GM23248 (cell line): ENCODE data around the gene AP2A2. TPM values are rescaled to one million over a fixed set of nuclear protein-coding genes. Genes with fewer than 3 reads are reported as not detected.

Source experiments
- DNase-seq: peaks from one replicate; pipeline ENCODE4 v3.0.0-alpha.2; 2015
- H2AFZ ChIP-seq: fragments of 200-600 bp; sonication (generic); 2 replicates; pipeline ENCODE4 v1.6.1; 2016; ENCODE audit warnings: antibody characterized with exemption
- H3F3A ChIP-seq: fragments of 200-600 bp; sonication (generic); 2 replicates; pipeline ENCODE4 v1.6.1; 2016; ENCODE audit warnings: mild to moderate bottlenecking, antibody characterized with exemption, mixed run types; ENCODE audit not compliant: insufficient read depth
- H3K27ac ChIP-seq: fragments of 200-600 bp; sonication (generic); 2 replicates; pipeline ENCODE4 v1.5.1; 2016; ENCODE audit warnings: mild to moderate bottlenecking
- H3K27me3 ChIP-seq: fragments of 200-600 bp; sonication (generic); replicated peaks from 2 replicates; pipeline ENCODE4 v1.6.1; 2016; ENCODE audit warnings: mild to moderate bottlenecking; ENCODE audit not compliant: insufficient read depth
- H3K36me3 ChIP-seq: fragments of 200-600 bp; sonication (generic); 2 replicates; pipeline ENCODE4 v1.6.1; 2016; ENCODE audit warnings: low read depth, mild to moderate bottlenecking
- H3K4me1 ChIP-seq: fragments of 200-600 bp; sonication (generic); 2 replicates; pipeline ENCODE4 v1.6.1; 2016; ENCODE audit warnings: mild to moderate bottlenecking; ENCODE audit not compliant: insufficient read depth
- H3K4me2 ChIP-seq: fragments of 200-600 bp; sonication (generic); one replicate; pipeline ENCODE4 v1.6.1; 2016; ENCODE audit warnings: mild to moderate bottlenecking; ENCODE audit not compliant: unreplicated experiment
- H3K4me3 ChIP-seq: fragments of 200-600 bp; sonication (generic); 2 replicates; pipeline ENCODE4 v1.5.1; 2016; ENCODE audit warnings: mild to moderate bottlenecking
- H3K79me2 ChIP-seq: fragments of 200-600 bp; sonication (generic); 2 replicates; pipeline ENCODE4 v1.6.1; 2016; ENCODE audit warnings: mild to moderate bottlenecking; ENCODE audit not compliant: insufficient read depth
- H3K9ac ChIP-seq: fragments of 200-600 bp; sonication (generic); 2 replicates; pipeline ENCODE4 v1.6.1; 2016; ENCODE audit warnings: mild to moderate bottlenecking
- H3K9me2 ChIP-seq: fragments of 200-600 bp; sonication (generic); 2 replicates; pipeline ENCODE4 v1.6.1; 2016; ENCODE audit warnings: mixed run types, mild to moderate bottlenecking, moderate library complexity; ENCODE audit not compliant: insufficient read depth
- H3K9me3 ChIP-seq: fragments of 200-600 bp; sonication (generic); one replicate; pipeline ENCODE4 v1.6.1; 2017; ENCODE audit warnings: low read depth
- H4K20me1 ChIP-seq: fragments of 200-600 bp; sonication (generic); 2 replicates; pipeline ENCODE4 v1.6.0; 2016; ENCODE audit not compliant: insufficient read depth
- EZH2 ChIP-seq: fragments of 200-600 bp; sonication (generic); IDR thresholded peaks from 2 replicates; pipeline ENCODE4 v1.6.1; 2018; ENCODE audit warnings: antibody characterized with exemption, mild to moderate bottlenecking; ENCODE audit not compliant: insufficient read depth, poor library complexity, severe bottlenecking
- EZH2phosphoT487 ChIP-seq: fragments of 200-600 bp; sonication (generic); IDR thresholded peaks from 2 replicates; pipeline ENCODE4 v1.6.1; 2018; ENCODE audit warnings: antibody characterized with exemption, moderate library complexity, mild to moderate bottlenecking, low read depth; ENCODE audit not compliant: insufficient read depth
- WGBS, 2 experiments: methylation state at CpG; one replicate each; pipeline ENCODE4 v1.1.6; 2015 to 2017; ENCODE audit warnings: low lambda C conversion rate in 2 of 2, low coverage in 1 of 2; ENCODE audit errors: missing lambda C conversion rate in 2 of 2; 5-methylcytosine and 5-hydroxymethylcytosine counted together
- in situ Hi-C: fragments of 300-500 bp; cut with MboI; formaldehyde crosslinking; loops from 2 replicates; pipeline ENCODE4 v1.15.0; 2020
- polyA plus RNA-seq: library from polyadenylated mRNA; unstranded; fragments of >200 nt; fragmentation: Nextera tagmentation; extraction: Ambion mirVana; gene quantifications from 2 replicates; pipeline ENCODE4 v1.2.1, GENCODE V29; 2016
- total RNA-seq: library from RNA; depleted of rRNA; stranded (reverse); fragments of >200 nt; shearing (Covaris generic); gene quantifications from 2 replicates; pipeline ENCODE4 v1.2.3, GENCODE V29; 2014

AP2A2 gene
- total and polyA plus RNA-seq, 2 experiments from 2014 or later, result 31.1 to 38.3 TPM

DNA sequence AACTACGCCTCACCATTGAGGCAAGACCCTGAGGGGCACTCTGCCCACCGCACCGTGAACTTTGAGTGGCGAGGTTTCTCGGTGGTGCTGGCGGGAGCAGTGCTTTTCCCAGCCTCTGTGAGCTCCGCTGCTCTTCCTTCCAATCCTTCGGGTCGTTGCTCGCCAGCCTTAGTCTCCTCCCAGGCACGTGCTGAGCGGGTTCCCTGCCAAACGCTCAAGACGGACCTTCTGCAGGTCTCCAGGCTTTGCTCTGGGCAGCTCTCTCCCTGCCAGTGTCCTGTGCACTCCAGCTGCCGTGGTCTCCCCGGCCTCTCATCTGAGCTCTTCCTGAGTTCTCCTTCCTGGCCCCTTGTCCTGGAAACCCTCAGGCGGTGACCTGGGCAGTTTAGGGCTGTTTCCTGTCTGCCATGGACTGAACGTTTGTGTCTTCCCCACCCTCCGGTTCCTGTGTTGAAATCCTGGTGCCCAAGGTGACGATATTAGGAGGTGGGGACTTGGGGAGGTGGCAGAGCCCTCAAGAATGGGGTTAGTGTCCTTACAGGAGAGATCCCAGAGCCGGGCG is 122.0 kb downstream of the AP2A2 start:
- DNase-seq, result no peak
- Histone ChIP-seq H3K27me3 (peaks cover 36% of the 10 kb centered on the region), H4K20me1 (no peaks in the 10 kb centered on the region), H3K9me2 (no peaks in the 10 kb centered on the region), H3K4me3 (no peak overlapping the region), H3F3A (no peaks in the 10 kb centered on the region), H3K4me1 (no peaks in the 10 kb centered on the region), H3K79me2 (no peaks in the 10 kb centered on the region), H3K36me3 (no peaks in the 10 kb centered on the region), H3K4me2 (no peak overlapping the region), H2AFZ (no peak overlapping the region), H3K9ac (no peak overlapping the region), H3K9me3 (no peaks in the 10 kb centered on the region), H3K27ac (no peak overlapping the region)
- in situ Hi-C loops, result no loop called here
- WGBS, 2 experiments, result 42 to 60% methylated on average over 21 to 22 of the region's 22 CpGs
- TF ChIP-seq EZH2phosphoT487, result no peak
- no peak for TF ChIP-seq EZH2

DNA sequence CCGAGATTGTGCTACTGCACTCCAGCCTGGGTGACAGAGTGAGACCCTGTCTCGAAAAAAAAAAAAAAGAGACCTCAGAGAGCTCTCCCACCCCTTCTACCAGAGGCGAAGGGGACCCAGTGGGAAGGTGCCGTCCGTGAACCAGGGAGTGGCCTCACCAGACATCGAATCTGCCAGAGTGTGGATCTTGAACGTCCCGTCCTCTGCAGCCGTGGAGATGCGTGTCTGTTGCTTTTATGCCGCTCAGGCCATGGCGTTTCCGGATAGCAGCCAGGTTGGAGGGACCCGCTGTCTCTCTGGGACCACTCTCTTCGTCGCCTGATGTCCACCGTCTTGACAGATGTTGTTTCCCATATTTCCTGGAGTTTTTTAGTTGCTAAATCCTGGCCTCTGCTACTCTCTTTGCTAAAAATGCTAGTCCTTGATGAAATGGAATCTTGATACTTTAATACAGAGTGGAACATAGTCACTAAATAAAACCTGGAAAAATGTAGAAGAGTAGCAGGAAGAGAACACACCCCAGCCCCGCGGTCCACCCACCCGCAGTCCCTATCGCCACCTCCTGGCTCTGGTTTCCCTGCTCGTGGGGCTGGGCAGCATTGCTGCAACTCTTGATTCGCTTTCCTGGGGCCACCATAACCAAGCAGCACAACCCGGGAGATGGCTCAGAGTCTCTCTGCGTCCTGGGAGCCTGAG is 122.9 kb downstream of the AP2A2 start:
- Histone ChIP-seq H3K9me2 (no peaks in the 10 kb centered on the region), H4K20me1 (no peaks in the 10 kb centered on the region), H3K79me2 (no peaks in the 10 kb centered on the region), H3K27ac (no peak overlapping the region), H3K4me2 (no peak overlapping the region), H3K4me3 (no peak overlapping the region), H3K9me3 (no peaks in the 10 kb centered on the region), H3K4me1 (no peaks in the 10 kb centered on the region), H3K9ac (no peak overlapping the region), H3F3A (no peaks in the 10 kb centered on the region), H2AFZ (no peak overlapping the region), H3K36me3 (no peaks in the 10 kb centered on the region), H3K27me3 (peaks cover 36% of the 10 kb centered on the region)
- in situ Hi-C loops, result no loop called here
- DNase-seq, result no peak
- WGBS, 2 experiments, result 52 to 54% methylated on average over 25 of the region's 25 CpGs
- no peak for TF ChIP-seq EZH2
- no peak for TF ChIP-seq EZH2phosphoT487

DNA sequence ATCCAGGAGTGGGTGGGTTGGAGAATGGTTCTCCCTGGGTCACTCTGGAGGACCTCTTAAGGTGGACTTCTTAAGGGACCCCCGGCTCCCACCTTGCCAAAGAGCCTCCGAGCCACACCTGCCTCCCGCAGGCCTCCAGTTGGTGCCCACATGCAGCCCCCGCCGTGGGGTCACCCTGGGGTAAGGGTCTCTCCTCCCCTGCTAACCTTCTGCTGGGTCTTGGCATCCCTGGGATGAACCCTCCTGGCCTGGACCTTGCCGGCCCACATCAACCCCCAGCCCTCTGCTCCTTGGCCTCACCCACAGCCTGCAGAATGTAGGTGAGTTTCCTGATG is 123.4 kb downstream of the AP2A2 start:
- H3K27ac ChIP-seq, result no peak overlapping the region
- no peak overlapping the region for H3K4me2 ChIP-seq
- H3K36me3 ChIP-seq, result no peaks in the 10 kb centered on the region
- TF ChIP-seq EZH2phosphoT487 (no peak), EZH2 (no peak)
- no peaks in the 10 kb centered on the region for H3K9me3 ChIP-seq
- H3K9ac ChIP-seq, result no peak overlapping the region
- H3K79me2 ChIP-seq, result no peaks in the 10 kb centered on the region
- no peaks in the 10 kb centered on the region for H3F3A ChIP-seq
- no peaks in the 10 kb centered on the region for H4K20me1 ChIP-seq
- H3K4me1 ChIP-seq, result no peaks in the 10 kb centered on the region
- H2AFZ ChIP-seq, result no peak overlapping the region
- in situ Hi-C loops, result no loop called here
- DNase-seq, result no peak
- H3K27me3 ChIP-seq, result peaks cover 36% of the 10 kb centered on the region
- no peaks in the 10 kb centered on the region for H3K9me2 ChIP-seq
- 64 to 76% methylated on average over 6 of the region's 6 CpGs for WGBS, 2 experiments
- H3K4me3 ChIP-seq, result no peak overlapping the region

DNA sequence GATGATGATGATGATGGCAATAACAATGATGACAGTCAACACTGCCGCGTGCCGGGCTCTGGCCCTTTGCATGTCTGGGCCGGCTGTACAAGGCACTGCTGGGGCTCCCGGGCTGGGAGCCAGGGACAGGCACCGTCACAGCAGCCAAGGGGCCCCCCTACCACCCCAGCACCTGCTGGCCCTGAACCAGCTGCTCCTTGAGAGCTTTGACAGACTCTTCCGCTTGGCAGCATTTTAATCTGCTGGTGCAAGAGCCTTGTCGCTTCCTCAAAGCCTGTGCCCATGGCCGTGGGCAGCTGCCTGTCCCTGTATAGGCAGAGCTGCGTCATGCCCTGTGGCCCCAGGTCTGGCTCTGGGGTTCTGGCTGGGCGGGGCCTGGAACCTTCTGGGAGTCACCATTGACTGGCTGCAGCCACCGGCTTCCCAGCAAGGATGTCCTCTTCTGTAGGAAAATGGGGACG is 123.8 kb downstream of the AP2A2 start:
- WGBS, 2 experiments, result 61% methylated on average over 13 of the region's 13 CpGs

More for the DNA sequence above, 123.8 kb downstream of the AP2A2 start:
- H3K27ac ChIP-seq, result no peak overlapping the region
- DNase-seq, result no peak
- TF ChIP-seq EZH2phosphoT487 (no peak), EZH2 (no peak)
- no peaks in the 10 kb centered on the region for H3K79me2 ChIP-seq
- no peak overlapping the region for H3K4me2 ChIP-seq
- no peaks in the 10 kb centered on the region for H3F3A ChIP-seq
- H3K9me2 ChIP-seq, result no peaks in the 10 kb centered on the region
- H3K9me3 ChIP-seq, result no peaks in the 10 kb centered on the region
- no peaks in the 10 kb centered on the region for H3K36me3 ChIP-seq
- H4K20me1 ChIP-seq, result no peaks in the 10 kb centered on the region
- H3K27me3 ChIP-seq, result peaks cover 36% of the 10 kb centered on the region
- in situ Hi-C loops, result no loop called here
- H3K4me3 ChIP-seq, result no peak overlapping the region
- no peak overlapping the region for H3K9ac ChIP-seq
- no peak overlapping the region for H2AFZ ChIP-seq
- no peaks in the 10 kb centered on the region for H3K4me1 ChIP-seq
